Astrocyte of the spinal cord (primary cell): ENCODE data around the gene PPRC1.

Experiments used
- DNase-seq: peaks from one replicate; pipeline ENCODE4 v3.0.0; 2011; ENCODE audit warnings: low read depth, low spot score
- H3K4me3 ChIP-seq: 2 replicates; pipeline ENCODE4 v1.5.1; 2011; ENCODE audit warnings: low read depth, mild to moderate bottlenecking, low read length, moderate library complexity
- in situ Hi-C: cut with HindIII; loops from 2 replicates; pipeline ENCODE4 v1.10.0; 2017; ENCODE audit warnings: low sequenced_read_pairs
- TF ChIP-seq, protein P1 (sequence below): IDR thresholded peaks from 2 replicates; pipeline ENCODE4 v1.5.1; 2012; ENCODE audit warnings: low read depth, mild to moderate bottlenecking, low read length, inconsistent platforms

PPRC1 gene

DNA sequence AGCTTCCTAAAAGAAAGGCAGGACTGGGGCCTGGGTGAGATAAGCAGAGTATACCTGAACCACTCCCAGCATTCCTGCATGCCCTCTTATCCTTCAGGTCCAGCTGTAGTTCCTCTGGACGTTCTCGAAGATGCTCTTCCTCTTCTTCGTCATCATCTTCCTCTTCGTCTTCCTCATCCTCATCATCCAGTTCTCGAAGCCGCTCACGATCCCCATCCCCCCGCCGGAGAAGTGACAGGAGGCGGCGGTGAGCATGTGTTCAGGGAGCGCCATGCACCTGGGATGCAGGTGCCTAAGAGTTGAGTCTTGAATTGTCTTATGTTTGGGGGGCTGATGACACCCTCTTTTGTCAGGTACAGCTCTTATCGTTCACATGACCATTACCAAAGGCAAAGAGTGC, 15.4 kb downstream of the PPRC1 start:
- no peak overlapping the region for H3K4me3 ChIP-seq
- no peak for DNase-seq
- in situ Hi-C loops: no loop called here
- TF ChIP-seq, protein P1, sequence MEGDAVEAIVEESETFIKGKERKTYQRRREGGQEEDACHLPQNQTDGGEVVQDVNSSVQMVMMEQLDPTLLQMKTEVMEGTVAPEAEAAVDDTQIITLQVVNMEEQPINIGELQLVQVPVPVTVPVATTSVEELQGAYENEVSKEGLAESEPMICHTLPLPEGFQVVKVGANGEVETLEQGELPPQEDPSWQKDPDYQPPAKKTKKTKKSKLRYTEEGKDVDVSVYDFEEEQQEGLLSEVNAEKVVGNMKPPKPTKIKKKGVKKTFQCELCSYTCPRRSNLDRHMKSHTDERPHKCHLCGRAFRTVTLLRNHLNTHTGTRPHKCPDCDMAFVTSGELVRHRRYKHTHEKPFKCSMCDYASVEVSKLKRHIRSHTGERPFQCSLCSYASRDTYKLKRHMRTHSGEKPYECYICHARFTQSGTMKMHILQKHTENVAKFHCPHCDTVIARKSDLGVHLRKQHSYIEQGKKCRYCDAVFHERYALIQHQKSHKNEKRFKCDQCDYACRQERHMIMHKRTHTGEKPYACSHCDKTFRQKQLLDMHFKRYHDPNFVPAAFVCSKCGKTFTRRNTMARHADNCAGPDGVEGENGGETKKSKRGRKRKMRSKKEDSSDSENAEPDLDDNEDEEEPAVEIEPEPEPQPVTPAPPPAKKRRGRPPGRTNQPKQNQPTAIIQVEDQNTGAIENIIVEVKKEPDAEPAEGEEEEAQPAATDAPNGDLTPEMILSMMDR: no peak

DNA sequence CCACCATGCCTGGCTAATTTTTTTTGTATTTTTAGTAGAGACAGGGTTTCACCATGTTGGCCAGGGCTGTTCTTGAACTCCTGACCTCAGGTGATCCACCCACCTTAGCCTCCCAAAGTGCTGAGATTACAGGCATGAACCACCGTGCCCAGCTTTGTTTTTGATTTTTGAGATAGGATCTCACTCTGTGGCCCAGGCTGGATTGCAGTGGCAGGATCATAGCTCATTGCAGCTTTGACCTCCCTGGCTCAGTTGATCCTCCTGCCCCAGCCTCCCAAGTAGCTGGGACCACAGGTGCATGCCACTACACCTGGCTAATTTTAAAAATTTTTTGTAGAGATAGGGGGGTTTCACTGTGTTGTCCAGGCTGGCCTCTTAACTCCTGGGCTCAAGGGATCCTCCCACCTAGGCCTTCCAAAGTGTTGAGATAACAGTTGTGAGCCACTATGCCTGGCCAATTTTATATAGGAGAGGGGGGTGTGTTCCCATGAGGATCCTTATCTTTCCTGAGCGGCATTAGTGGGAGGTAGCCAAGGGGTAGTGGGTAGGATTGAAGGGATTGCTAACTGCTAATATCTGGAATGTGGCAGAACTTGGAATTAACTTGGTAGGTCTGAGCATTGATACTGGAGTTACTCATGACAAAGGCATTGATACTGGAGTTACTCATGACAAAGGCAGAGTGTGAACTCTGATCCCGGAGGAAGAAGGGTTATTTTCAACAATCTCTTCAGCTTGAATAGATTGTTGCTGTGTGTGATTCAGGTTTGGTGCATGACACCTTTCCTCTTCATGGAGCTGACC, 18.3 kb downstream of the PPRC1 start:
- peak overlapping the region; percentile 27 for H3K4me3 ChIP-seq
- DNase-seq: no peak
- in situ Hi-C loops: no loop called here
- TF ChIP-seq, protein P1: no peak

DNA sequence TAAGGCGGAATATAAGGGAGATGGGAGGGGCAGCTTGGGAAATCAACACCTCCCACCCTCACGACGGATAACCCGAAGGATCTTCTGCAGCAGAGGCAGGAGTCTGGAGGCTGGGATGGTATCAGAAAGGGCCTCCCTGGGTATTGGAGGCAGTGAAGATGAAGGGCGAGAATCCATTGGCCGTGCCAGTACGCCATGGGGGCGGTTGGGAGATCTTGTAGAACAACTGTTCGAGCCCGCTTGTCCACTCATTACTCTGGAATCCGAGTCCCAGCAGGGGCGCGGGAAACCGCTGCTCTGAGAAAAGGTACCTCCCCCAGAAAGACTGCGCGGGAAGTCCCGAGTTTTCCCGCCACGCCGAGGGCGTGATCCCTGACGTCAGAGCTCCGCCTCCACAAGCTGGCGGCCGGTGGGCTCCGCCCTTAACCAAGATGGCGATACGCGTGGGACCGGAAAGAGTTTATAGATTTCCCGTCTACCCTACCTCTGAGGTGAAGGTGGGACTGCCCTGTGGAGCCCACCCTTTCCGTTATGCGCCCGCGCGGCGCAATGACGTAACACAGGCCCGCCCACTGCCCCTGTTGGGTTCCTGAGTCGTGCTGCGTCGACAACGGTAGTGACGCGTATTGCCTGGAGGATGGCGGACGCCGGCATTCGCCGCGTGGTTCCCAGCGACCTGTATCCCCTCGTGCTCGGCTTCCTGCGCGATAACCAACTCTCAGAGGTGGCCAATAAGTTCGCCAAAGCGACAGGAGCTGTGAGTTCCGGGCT, 19.1 kb downstream of the PPRC1 start, which contains the start of gene NOLC1:
NOLC1 (plus strand) TSS at position 616 of the 771 bp plus-strand sequence; CDS start at position 638, 22 bp downstream.
- TF ChIP-seq, protein P1: no peak

DNA sequence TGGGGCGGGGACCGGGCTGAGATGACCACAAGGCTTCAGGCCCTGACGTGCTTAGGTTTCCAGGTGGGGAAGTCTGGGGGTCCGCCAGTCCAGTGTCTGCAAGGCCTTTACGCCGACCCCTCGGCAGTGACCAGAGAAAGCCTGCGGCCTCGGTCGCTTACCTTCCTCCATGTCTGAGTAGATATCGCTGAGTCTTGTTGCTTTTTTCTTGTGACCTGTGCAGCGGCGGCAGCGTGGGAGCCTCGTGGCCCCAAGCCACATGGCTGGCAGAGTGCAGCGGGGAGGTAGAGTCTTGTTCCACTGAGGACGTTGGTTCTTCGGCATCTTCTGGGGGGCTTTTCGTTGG, 19.7 kb downstream of the PPRC1 start:
- DNase-seq: no peak
- in situ Hi-C loops: no loop called here
- TF ChIP-seq, protein P1: no peak
- H3K4me3 ChIP-seq: peak overlapping the region; percentile 99

More for the DNA sequence above, 19.1 kb downstream of the PPRC1 start, which contains the start of gene NOLC1:
- in situ Hi-C loops: no loop called here
- peak; percentile 100 for DNase-seq
- H3K4me3 ChIP-seq: peak within 1 kb of the TSS; percentile 99

DNA sequence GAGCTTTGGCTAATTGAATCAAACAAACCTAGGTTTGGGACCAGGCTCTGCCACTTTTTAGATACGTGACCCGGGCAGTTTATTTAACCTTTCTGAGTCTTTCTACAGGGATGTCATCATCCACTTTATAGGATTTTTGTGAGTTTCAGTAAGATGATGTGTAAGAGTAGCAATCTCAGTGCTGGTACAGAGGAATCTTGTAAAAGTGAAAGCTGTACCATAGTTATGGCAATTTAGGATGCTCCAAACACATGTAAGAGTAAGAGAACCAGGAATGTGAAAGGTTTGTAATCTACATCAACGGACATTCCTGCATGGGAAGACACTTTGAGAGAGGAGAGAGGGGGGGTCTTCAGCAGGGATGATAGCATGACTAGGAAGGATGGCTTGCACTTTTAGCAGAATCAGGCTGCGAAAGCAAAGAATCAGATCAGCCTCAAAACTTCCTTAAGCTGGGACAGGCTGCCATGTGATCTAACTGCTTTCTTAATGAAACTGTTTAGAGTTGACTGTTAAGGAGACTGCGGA, 20.3 kb downstream of the PPRC1 start:
- peak; percentile 3 for DNase-seq
- in situ Hi-C loops: no loop called here
- TF ChIP-seq, protein P1: no peak
- peak overlapping the region; percentile 99 for H3K4me3 ChIP-seq

DNA sequence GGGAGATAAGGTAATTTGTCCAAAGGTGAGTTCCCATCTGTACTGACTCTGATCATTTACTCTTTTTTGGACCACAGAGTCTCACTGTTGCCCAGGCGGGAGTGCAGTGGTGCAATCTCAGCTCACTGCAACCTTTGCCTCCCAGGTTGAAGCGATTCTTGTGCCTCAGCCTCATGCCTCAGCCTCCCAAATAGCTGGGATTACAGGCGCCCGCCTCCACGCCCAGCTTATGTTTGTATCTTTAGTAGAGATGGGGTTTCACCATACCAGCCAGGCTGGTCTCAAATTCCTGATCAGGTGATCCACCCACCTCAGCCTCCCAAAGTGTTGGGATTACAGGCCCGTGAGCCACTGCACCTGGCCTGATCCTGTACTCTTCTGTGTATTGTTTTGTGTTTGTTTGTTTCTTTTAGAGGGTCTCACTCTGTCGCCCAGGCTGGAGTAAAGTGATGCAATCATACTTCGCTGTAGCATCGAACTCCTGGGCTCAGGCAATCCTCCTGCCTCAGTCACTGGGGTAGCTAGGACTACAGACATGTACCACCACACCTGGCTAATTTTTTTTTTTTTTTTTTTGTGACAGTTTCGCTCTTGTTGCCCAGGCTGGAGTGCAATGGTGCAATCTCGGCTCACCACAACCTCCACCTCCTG, 21.8 kb downstream of the PPRC1 start:
- TF ChIP-seq, protein P1: no peak
- no peak for DNase-seq
- in situ Hi-C loops: no loop called here
- H3K4me3 ChIP-seq: no peak overlapping the region
